Thyroid gland (tissue), 4 donors: ENCODE results near the gene SNED1. TPM values are rescaled to one million over a fixed set of nuclear protein-coding genes. Genes with fewer than 3 reads are reported as not detected.

Experiments
- DNase-seq, 2 donors: peaks; one replicate each; pipeline ENCODE4 v3.0.0-alpha.2; 2019
- H3K27ac ChIP-seq, 3 donors: fragments of 200-600 bp; sonication (generic); 1 replicate in 2 of 3; 2 replicates in 1 of 3; pipeline ENCODE4 v1.5.1; 2016 to 2019; ENCODE audit warnings: mild to moderate bottlenecking in 1 of 3, moderate library complexity in 1 of 3
- H3K27me3 ChIP-seq: fragments of 200-600 bp; sonication (generic); one replicate; pipeline ENCODE4 v1.5.1; 2019
- H3K36me3 ChIP-seq, 2 donors: fragments of 200-600 bp; sonication (generic); one replicate each; pipeline ENCODE4 v1.5.1; 2016 to 2019
- H3K4me1 ChIP-seq, 2 donors: fragments of 200-600 bp; sonication (generic); one replicate each; pipeline ENCODE4 v1.5.1; 2017 to 2019
- H3K4me3 ChIP-seq, 3 donors: fragments of 200-600 bp; sonication (generic); replicated peaks in 1 of 3; 1 replicate in 2 of 3; 2 replicates in 1 of 3; pipeline ENCODE4 v1.5.1; 2016; ENCODE audit warnings: mild to moderate bottlenecking in 1 of 3
- H3K9me3 ChIP-seq: fragments of 200-600 bp; sonication (generic); one replicate; pipeline ENCODE4 v1.5.1; 2017
- CTCF ChIP-seq, 6 experiments: fragments of 200-600 bp in 3 of 6; fragments of 450-650 bp in 3 of 6; sonication (generic) in 3 of 6; IDR thresholded peaks; one replicate each; pipeline ENCODE4 v1.5.1; 2016 to 2019; ENCODE audit warnings: antibody characterized with exemption in 6 of 6, mild to moderate bottlenecking in 2 of 6, inconsistent platforms in 1 of 6, moderate library complexity in 1 of 6
- POLR2A ChIP-seq, 2 donors: fragments of 450-650 bp; IDR thresholded peaks; one replicate each; pipeline ENCODE4 v1.6.1; 2017; ENCODE audit warnings: antibody characterized with exemption in 2 of 2, mild to moderate bottlenecking in 2 of 2, moderate library complexity in 1 of 2
- WGBS, 2 donors: methylation state at CpG; one replicate each; pipeline ENCODE4 v1.1.5; 2017; 5-methylcytosine and 5-hydroxymethylcytosine counted together
- intact Hi-C: fragments of 100-400 bp; cut with DNase I; formaldehyde crosslinking; loops from one replicate; pipeline ENCODE4 v1.15.1; 2023
- total RNA-seq, 4 donors: library from RNA; depleted of rRNA; stranded (reverse); fragments of >200 nt; gene quantifications; one replicate each; pipeline ENCODE4 v1.2.3, GENCODE V29; 2016

The SNED1 gene
- total RNA-seq, 4 donors from 2014 or later, result 47.7 to 122 (median 68.7) TPM

GRCh38 chr2:241128266-241128665, 129.8 kb downstream of the SNED1 start:
- no peaks in the 10 kb centered on the region for H3K36me3 ChIP-seq
- intact Hi-C loops, result no loop called here
- TF ChIP-seq POLR2A (IDR thresholded peaks at IDR 0.05) (no peak), CTCF (IDR thresholded peaks at IDR 0.05) (no peak)
- H3K27ac ChIP-seq, result no peak overlapping the region
- no peaks in the 10 kb centered on the region for H3K27me3 ChIP-seq
- DNase-seq, result no peak
- H3K9me3 ChIP-seq, result no peaks in the 10 kb centered on the region
- H3K4me3 ChIP-seq, result no peak overlapping the region
- no peaks in the 10 kb centered on the region for H3K4me1 ChIP-seq
- WGBS, 2 donors, result 96 to 99% methylated on average over 7 to 8 of the region's 8 CpGs

DNA sequence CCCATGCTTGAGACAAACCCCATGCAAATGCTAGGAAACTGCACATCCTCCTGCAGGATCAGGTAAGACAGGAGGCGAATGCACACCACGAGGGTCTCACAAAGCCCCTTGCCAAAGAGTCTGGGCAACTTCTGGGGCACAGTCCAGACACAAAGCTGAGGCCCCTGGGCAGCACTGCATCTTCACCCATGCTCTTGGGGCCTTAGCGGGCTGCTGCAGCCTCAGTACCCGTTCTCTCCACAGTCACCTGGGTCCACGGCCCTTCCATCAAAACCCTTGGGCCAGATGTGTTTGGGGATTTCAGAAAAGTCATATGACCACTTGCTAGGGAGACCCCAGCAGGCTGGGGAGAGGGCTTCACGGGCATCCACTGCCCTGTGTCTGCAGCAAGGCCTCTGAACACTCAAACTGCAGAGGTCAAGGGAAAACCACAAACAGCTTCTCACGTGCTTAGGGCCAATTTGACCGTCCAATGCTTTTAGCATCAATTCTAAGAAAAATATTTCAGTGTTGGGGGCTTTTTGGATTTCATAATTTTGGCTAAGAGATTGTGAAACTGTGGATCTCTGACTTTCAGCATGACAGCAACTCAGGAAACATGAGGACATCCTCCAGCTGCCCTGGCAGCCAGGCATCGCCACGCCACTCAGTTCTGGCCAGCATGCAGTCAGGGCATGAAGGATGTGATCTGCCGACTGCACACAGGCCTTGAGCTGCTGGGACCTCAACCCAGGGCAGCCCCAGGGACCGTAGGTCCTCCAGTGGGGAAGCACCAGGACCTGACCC, 130.9 kb downstream of the SNED1 start:
- intact Hi-C loops, result no loop called here

GRCh38 chr2:241130316-241130715, 131.9 kb downstream of the SNED1 start:
- Histone ChIP-seq H3K36me3 (no peaks in the 10 kb centered on the region), H3K4me3 (no peak overlapping the region), H3K4me1 (no peaks in the 10 kb centered on the region), H3K27me3 (no peaks in the 10 kb centered on the region), H3K9me3 (no peaks in the 10 kb centered on the region), H3K27ac (no peak overlapping the region)
- WGBS, 2 donors, result 91 to 96% methylated on average over 12 to 16 of the region's 16 CpGs
- no peak for DNase-seq
- TF ChIP-seq CTCF (IDR thresholded peaks at IDR 0.05) (no peak), POLR2A (IDR thresholded peaks at IDR 0.05) (no peak)
- intact Hi-C loops, result no loop called here

More for the DNA sequence above, 130.9 kb downstream of the SNED1 start:
- Histone ChIP-seq H3K9me3 (no peaks in the 10 kb centered on the region), H3K4me1 (no peaks in the 10 kb centered on the region), H3K27ac (no peak overlapping the region), H3K36me3 (no peaks in the 10 kb centered on the region), H3K4me3 (no peak overlapping the region), H3K27me3 (no peaks in the 10 kb centered on the region)
- 91 to 93% methylated on average over 12 of the region's 12 CpGs for WGBS, 2 donors
- no peak for TF ChIP-seq POLR2A (IDR thresholded peaks at IDR 0.05)
- no peak for DNase-seq

DNA sequence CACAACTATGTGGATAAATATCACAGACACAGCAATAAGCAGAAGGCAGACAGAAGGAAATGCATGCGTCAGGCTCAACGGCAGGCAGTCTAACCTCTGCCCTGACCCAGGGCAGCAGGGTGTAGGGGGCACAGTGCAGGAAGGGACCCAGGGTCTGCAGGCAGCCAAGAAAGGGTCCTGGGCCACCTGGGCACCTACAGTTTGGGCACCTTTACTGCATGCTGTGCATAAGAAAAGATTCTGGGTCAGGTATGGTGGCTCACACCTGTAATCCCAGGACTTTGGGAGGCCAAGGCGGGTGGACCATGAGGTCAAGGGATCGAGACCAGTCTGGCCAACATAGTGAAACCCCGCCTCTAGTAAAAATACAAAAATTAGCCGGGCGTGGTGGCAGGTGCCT, 133.1 kb downstream of the SNED1 start:
- no peak for TF ChIP-seq CTCF (IDR thresholded peaks at IDR 0.05)
- TF ChIP-seq POLR2A (IDR thresholded peaks at IDR 0.05), result no peak
- 96 to 98% methylated on average over 7 of the region's 7 CpGs for WGBS, 2 donors

DNA sequence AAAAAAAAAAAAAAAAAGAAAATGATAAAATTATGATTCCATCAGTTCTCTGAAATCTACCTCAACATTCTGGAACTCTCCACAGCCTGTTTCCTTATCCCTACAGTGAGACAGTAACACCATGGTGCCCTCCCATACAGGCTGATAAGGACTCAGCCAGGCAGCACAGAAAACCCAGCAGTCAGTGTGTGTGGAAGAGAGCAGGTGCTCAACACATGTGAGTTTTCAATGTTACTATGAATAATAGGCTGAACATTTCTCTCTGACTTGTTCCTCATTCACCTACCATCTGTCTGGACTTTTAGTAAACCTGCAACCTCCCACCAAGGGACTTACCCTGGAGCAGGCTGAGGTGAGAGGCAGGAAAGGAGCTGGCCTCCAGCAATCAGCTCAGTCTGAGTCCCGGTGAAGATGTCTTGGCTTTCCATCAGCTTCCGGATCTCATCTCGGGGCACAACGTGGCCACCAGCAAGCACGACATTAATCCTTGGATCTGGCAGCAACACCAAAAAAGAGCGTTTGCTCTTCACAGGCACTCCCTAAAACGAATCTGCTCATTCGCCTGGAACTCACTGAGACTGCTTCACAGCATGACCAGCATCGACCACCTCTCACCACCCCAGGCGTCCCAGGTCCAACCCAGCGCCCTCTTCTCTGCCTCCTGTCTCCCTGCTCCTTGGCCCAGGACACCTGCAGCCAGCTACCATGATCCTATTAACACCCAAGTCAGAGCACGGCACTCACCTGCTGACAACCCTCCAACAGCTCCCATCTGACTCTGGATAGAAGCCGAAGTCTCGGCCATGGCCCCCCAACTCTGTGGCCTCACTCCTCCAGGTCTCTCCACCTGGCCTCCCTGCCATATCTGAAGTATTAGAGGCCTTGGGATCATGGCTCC, 134.4 kb downstream of the SNED1 start:
- intact Hi-C loops, result no loop called here
- DNase-seq, result no peak

More for the DNA sequence above, 133.1 kb downstream of the SNED1 start:
- Histone ChIP-seq H3K27ac (no peak overlapping the region), H3K36me3 (no peaks in the 10 kb centered on the region), H3K27me3 (no peaks in the 10 kb centered on the region), H3K4me3 (no peak overlapping the region), H3K9me3 (no peaks in the 10 kb centered on the region), H3K4me1 (no peaks in the 10 kb centered on the region)
- DNase-seq, result no peak
- intact Hi-C loops, result no loop called here

More for the DNA sequence above, 134.4 kb downstream of the SNED1 start:
- Histone ChIP-seq H3K27ac (no peak overlapping the region), H3K4me1 (no peaks in the 10 kb centered on the region), H3K4me3 (no peak overlapping the region), H3K36me3 (peaks cover 0 to 3% of the 10 kb centered on the region in 2 donors), H3K9me3 (no peaks in the 10 kb centered on the region), H3K27me3 (no peaks in the 10 kb centered on the region)
- WGBS, 2 donors, result 90 to 93% methylated on average over 14 of the region's 14 CpGs
- TF ChIP-seq POLR2A (IDR thresholded peaks at IDR 0.05) (no peak), CTCF (IDR thresholded peaks at IDR 0.05) (no peak)
